Measurements from ENCODE around the gene IL26. TPM values are rescaled to one million over a fixed set of nuclear protein-coding genes. Genes with fewer than 3 reads are reported as not detected.
"Not testable (repeated sequence)": the region's sequence is repeated elsewhere in the genome, so short reads cannot be mapped to it uniquely, and the experiment has no call there.

Gene IL26
- total RNA-seq, 1 experiment from 2014 or later = not detected

GRCh38 chr12:68221497-68221896 is 4.1 kb downstream of the IL26 start:
- Histone ChIP-seq H3K4me1 (replicated peaks; ENCODE audit: insufficient read depth) (0 out of 2 replicates have a peak, but pooled peaks cover 11% of the 10 kb centered on the region), H2AFZ (no peak overlapping the region), H3K79me2 (ENCODE audit: low read depth) (no peaks in the 10 kb centered on the region), H4K20me1 (ENCODE audit: insufficient read depth) (no peaks in the 10 kb centered on the region), H3K4me3 (no peak overlapping the region), H3K4me2 (no peak overlapping the region), H3K36me3 (ENCODE audit: low read depth) (no peaks in the 10 kb centered on the region), H3K27ac (no peak overlapping the region), H3K9me2 (ENCODE audit: insufficient read depth) (no peaks in the 10 kb centered on the region), H3K9me3 (ENCODE audit: insufficient read depth, low read depth) (no peaks in the 10 kb centered on the region), H3K27me3 (ENCODE audit: insufficient read depth, low read depth) (no peaks in the 10 kb centered on the region), H3F3A (ENCODE audit: insufficient read depth, low read depth) (0 out of 2 replicates have a peak, but pooled peaks cover 3% of the 10 kb centered on the region)
- TF ChIP-seq EZH2 (IDR thresholded peaks at IDR 0.05; ENCODE audit: low read depth) = no peak
- no peak for TF ChIP-seq CTCF (conservative IDR thresholded peaks at IDR 0.05)
- POLR2A ChIA-PET (ENCODE audit: unreplicated experiment) = no interaction called here
- CTCF ChIA-PET = no interaction called here
- BruUV-seq (replicated peaks) = no TSS peak
- intact Hi-C loops (cut with micrococcal nuclease; ENCODE audit: unreplicated experiment) = loop anchor here (5.0 kb wide), 1 partner anchor 466 kb away; the partner anchor contains the start of gene NUP107
- no peak for DNase-seq

GRCh38 chr12:68210875-68211274 is 14.7 kb downstream of the IL26 start:
- H3K9me2 ChIP-seq (ENCODE audit: insufficient read depth) = no peaks in the 10 kb centered on the region
- H4K20me1 ChIP-seq (ENCODE audit: insufficient read depth) = no peaks in the 10 kb centered on the region
- H3K27ac ChIP-seq = no peak overlapping the region
- no peak overlapping the region for H3K4me2 ChIP-seq
- TF ChIP-seq EZH2 (IDR thresholded peaks at IDR 0.05; ENCODE audit: low read depth) (no peak), CTCF (conservative IDR thresholded peaks at IDR 0.05) (no peak)
- H3K4me3 ChIP-seq = no peak overlapping the region
- H3K4me1 ChIP-seq (replicated peaks; ENCODE audit: insufficient read depth) = no peaks in the 10 kb centered on the region
- H3K79me2 ChIP-seq (ENCODE audit: low read depth) = no peaks in the 10 kb centered on the region
- H3K9me3 ChIP-seq (ENCODE audit: insufficient read depth, low read depth) = no peaks in the 10 kb centered on the region
- no peaks in the 10 kb centered on the region for H3K27me3 ChIP-seq (ENCODE audit: insufficient read depth, low read depth)
- H3K36me3 ChIP-seq (ENCODE audit: low read depth) = no peaks in the 10 kb centered on the region
- POLR2A ChIA-PET (ENCODE audit: unreplicated experiment) = no interaction called here
- H2AFZ ChIP-seq = no peak overlapping the region
- CTCF ChIA-PET = no interaction called here
- DNase-seq = no peak
- no peaks in the 10 kb centered on the region for H3F3A ChIP-seq (ENCODE audit: insufficient read depth, low read depth)
- BruUV-seq (replicated peaks) = no TSS peak
- intact Hi-C loops (cut with micrococcal nuclease; ENCODE audit: unreplicated experiment) = no loop called here

- H2AFZ ChIP-seq; BruUV-seq (replicated peaks); H3K4me1 ChIP-seq (replicated peaks; ENCODE audit: insufficient read depth); H3K9me2 ChIP-seq (ENCODE audit: insufficient read depth); H3F3A ChIP-seq (ENCODE audit: insufficient read depth, low read depth); H3K36me3 ChIP-seq (ENCODE audit: low read depth); H3K79me2 ChIP-seq (ENCODE audit: low read depth); intact Hi-C loops (cut with micrococcal nuclease; ENCODE audit: unreplicated experiment); H4K20me1 ChIP-seq (ENCODE audit: insufficient read depth); CTCF ChIA-PET; POLR2A ChIA-PET (ENCODE audit: unreplicated experiment); H3K4me3 ChIP-seq; DNase-seq; H3K9me3 ChIP-seq (ENCODE audit: insufficient read depth, low read depth); H3K27ac ChIP-seq; H3K4me2 ChIP-seq; H3K27me3 ChIP-seq (ENCODE audit: insufficient read depth, low read depth): not testable (repeated sequence)
Measured at GRCh38 chr12:68209048-68209728, 16.4 kb downstream of the IL26 start.

GRCh38 chr12:68207276-68207675 is 18.3 kb downstream of the IL26 start:
- intact Hi-C loops (cut with micrococcal nuclease; ENCODE audit: unreplicated experiment) = no loop called here
- Histone ChIP-seq H2AFZ (no peak overlapping the region), H3K4me3 (no peak overlapping the region), H3K4me2 (no peak overlapping the region), H3F3A (ENCODE audit: insufficient read depth, low read depth) (no peaks in the 10 kb centered on the region), H3K9me2 (ENCODE audit: insufficient read depth) (no peaks in the 10 kb centered on the region), H3K4me1 (replicated peaks; ENCODE audit: insufficient read depth) (no peaks in the 10 kb centered on the region), H4K20me1 (ENCODE audit: insufficient read depth) (no peaks in the 10 kb centered on the region), H3K79me2 (ENCODE audit: low read depth) (no peaks in the 10 kb centered on the region), H3K9me3 (ENCODE audit: insufficient read depth, low read depth) (no peaks in the 10 kb centered on the region), H3K36me3 (ENCODE audit: low read depth) (no peaks in the 10 kb centered on the region), H3K27ac (no peak overlapping the region), H3K27me3 (ENCODE audit: insufficient read depth, low read depth) (no peaks in the 10 kb centered on the region)
- POLR2A ChIA-PET (ENCODE audit: unreplicated experiment) = no interaction called here
- no peak for TF ChIP-seq EZH2 (IDR thresholded peaks at IDR 0.05; ENCODE audit: low read depth)
- TF ChIP-seq CTCF (conservative IDR thresholded peaks at IDR 0.05) = no peak
- DNase-seq = no peak
- no TSS peak for BruUV-seq (replicated peaks)
- CTCF ChIA-PET = no interaction called here

All from PC-9 (cell line).